ENCODE data around the gene DUSP16.
"Not testable (repeated sequence)": the region's sequence is repeated elsewhere in the genome, so short reads cannot be mapped to it uniquely, and the experiment has no call there.

Gene DUSP16

GRCh38 chr12:12518464-12518845 is 44.2 kb downstream of the DUSP16 start:
- DNase-seq, result no peak

DNA sequence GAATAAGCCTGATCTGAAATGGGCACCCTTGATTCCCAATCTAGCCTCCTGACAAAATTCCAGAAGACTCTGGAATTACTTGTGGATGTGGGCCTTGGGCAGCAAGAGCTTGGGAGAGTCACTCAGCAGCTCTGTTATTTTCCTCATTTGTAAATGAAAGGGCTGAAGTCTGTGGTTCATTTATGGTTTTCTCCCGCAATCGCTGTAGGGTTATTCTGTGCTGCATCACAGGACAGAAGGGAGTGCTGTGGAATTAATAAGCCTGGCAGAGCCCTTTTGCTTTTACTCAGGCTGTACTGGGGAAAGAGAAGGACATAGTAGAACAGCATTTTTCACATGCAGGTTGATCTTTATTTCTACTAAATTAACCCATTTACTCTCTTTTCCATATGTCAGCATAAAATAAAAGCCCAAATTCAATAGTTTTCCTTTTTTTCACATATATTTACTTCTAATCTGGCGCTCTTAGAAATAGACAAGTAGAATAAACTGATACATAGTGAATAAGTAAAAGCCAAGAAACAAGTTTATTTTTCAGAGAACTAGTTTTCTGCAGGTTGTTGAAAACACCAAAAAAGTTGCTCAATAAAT is 49.2 kb downstream of the DUSP16 start:
- DNase-seq, result no peak

DNA sequence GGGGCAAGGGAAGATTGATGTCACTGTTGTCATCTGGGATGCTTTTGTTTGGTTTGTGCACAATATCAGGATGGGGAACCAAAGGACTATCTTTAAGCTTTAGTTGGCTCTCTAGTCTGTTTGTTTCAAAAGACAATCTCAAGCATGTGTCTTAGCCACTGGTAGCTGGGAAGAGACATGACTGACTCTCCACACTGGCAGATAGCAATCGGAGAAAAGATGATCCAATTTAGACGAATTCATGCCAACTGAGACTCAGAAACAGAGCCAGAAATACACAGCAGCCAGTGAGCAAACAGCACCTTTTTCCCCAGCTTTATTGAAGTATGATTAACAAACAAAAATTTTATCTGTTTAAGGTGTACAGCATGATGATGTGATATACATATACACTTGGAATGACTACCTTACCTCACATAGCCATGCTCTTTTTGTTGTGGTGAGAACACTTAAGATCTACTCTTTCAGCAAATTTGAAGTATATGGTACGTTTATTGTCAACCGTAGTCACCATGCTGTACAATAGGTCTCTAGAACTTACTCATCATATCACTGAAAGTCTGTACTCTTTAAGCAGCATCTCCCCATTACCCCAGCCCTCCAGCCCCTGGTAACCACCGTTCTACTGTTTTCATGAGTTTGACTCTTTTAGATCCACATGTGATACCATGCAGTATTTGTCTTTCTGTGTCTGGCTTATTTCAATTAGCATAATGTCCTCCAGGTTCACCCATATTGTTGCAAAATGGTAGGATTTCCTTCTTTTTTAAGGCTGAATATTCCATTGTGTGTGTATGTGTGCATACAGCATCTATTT is 50.6 kb downstream of the DUSP16 start:
- DNase-seq, result peak; percentile 18

DNA sequence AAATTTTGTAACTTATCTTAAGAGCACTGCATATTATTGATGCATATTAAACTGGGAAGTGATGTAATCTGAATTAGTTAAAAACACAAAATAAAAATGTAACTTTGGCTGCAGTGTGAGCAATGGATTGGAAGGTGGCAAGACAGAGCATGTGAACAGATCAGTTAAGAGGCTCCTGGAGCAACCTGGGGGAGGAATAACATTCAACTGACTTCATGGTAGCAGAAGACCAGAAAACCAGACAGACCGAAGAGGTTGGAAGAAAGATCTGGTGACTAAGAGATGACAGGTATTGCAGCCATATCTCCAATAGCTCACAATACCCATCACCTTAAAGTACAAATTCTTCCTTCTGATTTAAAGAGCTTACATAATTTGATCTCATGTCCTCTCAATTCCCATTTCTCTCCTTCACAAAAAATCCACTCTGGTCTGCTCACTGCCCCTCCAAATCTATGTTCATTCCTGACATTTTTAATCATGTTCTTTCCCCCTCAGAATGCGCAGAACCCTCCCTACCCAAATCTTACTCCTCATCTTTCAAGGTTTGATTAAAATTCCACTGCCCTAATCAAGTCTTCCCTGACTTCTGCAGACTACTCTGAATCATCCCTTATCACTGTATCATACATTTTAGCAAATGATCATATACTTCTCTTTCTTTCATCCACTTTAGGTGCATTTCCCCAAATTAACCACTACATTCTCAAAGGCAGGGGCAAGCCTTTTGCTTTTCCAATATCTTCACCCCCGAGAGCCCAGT is 51.5 kb downstream of the DUSP16 start:
- no peak for DNase-seq

- DNase-seq, result no peak
These were observed 52.1 kb downstream of the DUSP16 start for GRCh38 chr12:12510551-12510950.

GRCh38 chr12:12510141-12510540 is 52.5 kb downstream of the DUSP16 start:
- DNase-seq, result no peak

DNA sequence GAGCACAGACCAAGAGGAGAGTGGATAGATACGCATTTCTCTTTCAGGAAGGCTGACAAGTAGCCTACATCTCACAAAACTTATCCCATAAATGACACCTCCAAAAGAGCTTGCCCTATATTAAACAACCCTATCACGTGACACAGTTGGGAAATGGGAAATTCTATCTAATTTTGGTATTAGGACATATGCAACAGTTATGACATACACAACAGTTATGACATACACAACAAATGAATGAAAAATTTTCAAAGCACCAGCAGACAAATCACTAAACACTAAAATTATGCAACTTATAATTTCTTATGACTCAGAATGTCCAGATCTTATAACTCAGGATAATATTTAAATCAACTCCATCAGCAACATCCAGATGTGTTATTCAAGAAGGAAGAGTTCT is 54.1 kb downstream of the DUSP16 start:
- DNase-seq, result no peak

- no peak for DNase-seq
These were observed 55.5 kb downstream of the DUSP16 start for GRCh38 chr12:12507121-12507520.

DNA sequence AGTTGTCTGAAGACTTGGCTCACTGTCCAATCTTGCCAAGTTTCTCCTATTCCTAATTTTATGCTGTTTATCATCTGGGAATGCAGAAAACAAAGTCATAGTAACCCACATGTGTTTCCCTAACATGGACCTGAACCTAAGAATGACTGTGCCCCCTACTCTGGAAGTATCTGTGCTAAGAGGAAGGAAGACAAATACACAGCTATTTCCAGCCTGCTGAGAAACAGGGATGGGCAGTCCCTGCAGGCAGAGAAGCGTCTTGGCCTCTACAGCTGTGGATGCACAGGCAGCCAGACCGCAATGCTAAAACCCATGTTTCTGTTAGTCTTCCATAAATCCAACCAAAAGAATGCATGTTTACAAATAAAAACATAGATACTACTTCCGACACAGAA is 56.2 kb downstream of the DUSP16 start:
- no peak for DNase-seq

DNA sequence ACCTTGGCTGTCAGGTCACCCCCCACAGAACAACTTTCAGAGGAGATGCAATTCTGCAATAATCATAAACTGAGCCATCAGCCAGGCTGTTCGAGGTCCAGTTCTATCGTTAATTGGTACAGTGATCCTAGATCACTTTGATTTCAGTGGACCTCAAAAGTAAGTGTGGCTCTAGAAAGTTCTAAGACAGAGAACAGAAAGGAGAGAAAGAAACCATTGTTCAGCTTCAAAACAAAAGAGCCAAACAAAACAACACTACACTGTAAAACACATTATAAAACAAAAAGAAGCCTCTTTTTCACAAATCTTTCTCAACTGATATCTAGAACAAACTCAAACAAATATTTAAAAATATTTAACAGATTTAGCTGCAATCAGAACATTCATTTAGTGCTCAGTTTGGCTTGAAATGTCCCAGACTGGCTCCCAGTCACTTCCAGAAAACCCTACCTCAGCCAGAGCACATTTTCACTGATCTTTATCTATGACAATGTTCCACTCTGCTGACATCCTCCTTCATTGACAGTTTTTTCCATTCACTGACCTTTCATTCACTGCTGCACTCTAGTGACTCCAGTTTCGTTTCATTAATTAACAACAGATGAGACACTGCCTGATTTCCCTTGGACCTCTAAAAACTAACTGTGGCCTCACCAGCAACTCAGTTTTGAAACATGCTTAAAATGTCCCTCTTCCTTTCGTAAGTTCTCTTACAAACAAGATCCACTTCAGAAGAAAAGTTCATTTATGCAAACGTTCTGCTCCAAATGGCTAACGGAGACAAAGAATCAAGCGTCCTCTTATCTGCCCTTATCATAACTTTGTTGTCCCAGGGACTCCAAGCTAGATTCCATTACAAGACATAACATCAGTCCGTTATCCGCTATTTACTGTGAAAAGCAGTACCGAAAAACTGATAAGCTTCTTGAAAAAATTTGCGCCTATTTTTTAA is 56.8 kb downstream of the DUSP16 start:
- no peak for DNase-seq

DNA sequence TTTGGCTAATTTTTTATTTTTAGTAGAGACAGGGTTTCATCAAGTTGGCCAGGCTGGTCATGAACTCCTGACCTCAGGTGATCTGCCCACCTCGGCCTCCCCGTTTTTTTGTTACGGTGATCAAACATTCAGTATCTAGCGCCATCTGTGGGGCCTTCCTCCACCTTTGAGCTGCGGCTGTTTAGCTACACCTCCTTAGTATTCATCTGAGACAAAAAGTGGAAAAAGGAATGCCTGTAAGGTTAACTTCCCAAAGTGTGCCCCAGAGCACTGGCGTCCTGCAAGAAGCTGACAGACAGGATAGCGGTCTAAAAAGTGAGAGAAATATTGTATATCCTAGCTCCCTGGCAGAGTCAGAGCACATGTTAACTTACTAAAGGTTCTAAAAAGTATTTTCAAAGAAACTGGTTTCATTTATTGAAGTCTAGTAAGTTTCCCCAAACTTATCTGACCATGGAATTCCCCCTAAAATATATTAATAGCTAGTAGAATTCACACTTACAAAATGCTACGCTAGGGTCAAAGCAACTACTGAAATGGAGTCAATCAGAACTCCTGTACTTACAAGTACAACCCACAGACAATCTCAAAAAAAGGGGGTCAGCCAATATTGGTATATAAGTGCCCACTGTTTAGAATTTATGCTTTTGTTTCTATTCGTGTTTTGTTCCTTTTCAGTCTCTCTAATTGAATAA is 59.1 kb downstream of the DUSP16 start:
- DNase-seq, result no peak

- no peak for DNase-seq
These were observed 59.9 kb downstream of the DUSP16 start for GRCh38 chr12:12502815-12503151.

DNA sequence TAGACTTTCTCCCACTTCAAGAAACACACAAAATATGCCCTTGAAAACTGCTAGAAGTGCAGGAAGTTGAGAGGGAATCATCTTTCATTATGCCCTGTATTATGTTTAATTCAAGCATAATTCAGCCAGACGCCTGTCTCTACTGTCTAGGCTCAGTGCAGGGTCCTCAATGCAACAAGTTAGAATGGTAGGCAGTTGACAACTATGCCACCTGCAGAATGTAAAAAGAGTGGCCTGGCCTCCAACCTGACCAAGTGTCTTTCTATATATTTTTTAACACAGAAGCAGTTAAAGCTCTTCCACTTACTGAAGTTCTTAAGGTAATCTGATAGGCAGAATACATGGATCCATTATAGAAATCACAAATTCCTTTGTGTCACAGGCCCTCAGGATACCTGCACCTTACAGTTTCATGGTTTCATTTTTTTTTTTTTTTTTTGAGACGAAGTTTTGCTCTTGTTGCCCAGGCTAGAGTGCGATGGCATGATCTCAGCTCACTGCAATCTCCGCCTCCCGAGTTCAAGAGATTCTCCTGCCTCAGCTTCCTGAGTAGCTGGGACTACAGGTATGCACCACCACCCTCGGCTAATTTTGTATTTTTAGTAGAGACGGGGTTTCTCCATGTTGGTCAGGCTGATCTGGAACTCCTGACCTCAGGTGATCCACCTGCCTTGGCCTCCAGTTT is 60.4 kb downstream of the DUSP16 start:
- DNase-seq, result not testable (repeated sequence)

DNA sequence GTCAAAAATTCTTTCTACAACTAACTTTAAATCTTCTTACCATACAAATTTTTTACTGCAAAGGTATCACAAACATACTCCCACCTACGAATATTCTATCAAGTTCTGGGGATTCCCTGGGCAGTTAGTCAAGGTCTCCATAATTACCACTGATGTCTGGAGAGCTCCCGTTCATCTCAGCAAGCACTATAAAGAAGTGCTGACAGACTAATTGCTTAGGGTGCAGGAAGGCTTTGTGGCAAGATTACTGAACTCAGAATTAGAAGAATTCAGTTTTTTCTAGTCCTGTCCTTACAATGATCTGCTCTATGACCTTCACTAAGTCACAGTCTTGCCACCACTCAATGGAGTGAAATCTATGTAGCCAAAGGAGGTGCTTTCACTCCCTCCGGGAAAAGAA is 61.5 kb downstream of the DUSP16 start:
- DNase-seq, result no peak

DNA sequence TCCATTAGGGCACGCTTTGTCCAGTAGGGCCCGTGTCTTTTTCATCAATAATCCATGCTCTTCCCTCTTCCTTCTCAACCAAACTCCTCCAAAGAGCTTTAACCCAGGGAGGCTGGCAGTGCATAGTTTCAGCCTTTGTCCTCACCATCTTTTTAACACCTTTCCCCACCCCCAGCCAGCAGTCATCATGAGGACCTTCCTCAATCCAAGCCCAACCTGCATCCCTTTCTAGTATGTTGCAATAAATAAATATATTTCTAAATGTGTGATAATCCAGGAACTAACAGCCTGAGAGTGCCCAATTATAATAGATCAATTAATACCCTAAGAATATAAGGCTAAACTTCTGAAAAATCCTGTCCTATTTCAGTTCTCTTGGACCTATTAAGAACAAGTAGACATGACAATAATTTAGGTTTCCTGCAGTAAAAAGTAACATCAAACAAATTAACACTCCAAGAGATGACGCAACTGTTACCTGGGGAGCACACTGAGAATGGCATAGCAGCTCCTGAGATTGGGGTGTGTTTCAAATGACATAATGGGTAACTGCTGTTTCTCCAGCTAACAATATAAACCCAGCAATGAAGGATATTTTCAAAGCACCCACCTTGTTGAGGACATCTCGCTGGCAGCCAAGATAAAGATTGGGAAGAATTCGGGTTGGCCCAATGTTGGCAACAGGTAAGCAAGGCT is 62.6 kb downstream of the DUSP16 start:
- no peak for DNase-seq

GRCh38 chr12:12498210-12498609 is 64.5 kb downstream of the DUSP16 start:
- no peak for DNase-seq

DNA sequence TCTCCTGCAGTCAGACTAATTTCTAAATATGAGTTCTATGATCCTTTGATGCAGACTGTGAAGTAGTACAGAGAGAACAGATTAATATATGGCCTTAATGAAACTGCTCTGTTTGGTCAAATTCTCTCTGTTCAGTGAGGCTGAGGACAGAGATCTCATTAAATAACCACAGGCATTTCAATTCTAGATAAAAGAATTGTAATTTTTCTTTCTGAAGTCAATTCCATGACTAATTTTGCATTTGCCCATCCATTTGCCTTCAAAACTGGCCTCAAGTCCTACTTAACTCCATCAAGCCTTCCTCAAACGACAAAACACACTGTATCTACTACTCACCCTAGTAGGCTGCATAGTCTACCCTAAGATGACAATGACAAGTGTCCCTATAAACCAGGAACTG is 67.1 kb downstream of the DUSP16 start:
- DNase-seq, result no peak

GRCh38 chr12:12492547-12492946 is 70.1 kb downstream of the DUSP16 start:
- DNase-seq, result no peak

DNA sequence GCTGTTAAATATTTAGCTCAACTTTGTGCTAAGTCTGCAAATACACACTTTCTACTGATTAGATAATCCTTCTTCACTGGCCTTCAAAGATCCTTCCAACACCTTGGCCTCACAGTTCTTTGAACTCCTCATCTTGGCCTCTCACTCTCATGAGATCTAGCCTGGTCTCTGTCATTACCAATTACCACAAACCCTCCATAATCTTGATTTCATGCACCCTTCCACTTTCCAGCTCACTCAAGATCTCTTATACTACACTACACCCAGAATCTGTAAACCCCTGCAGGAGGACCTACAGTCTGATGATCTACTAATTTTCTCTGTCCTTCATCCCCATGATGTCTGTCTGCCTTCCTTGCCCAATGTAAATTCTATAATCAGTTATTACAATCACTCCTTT is 71.1 kb downstream of the DUSP16 start:
- no peak for DNase-seq

- DNase-seq, result no peak
These were observed 73.7 kb downstream of the DUSP16 start for GRCh38 chr12:12488823-12489550.
